Smooth muscle cell (in vitro differentiated cells): Measurements from ENCODE around the gene GRIN2A. TPM values are rescaled to one million over a fixed set of nuclear protein-coding genes. Genes with fewer than 3 reads are reported as not detected.

Experiments
- DNase-seq: peaks from one replicate; lab custom pipeline; 2025; ENCODE audit not compliant: unreplicated experiment; lab: John Stamatoyannopoulos, UW
- H2AFZ ChIP-seq: fragments of 200-600 bp; sonication (generic); 2 replicates; pipeline ENCODE4 v1.6.0; 2016; ENCODE audit warnings: antibody characterized with exemption, low read depth, mild to moderate bottlenecking
- H3F3A ChIP-seq: fragments of 200-600 bp; sonication (generic); 2 replicates; pipeline ENCODE4 v1.6.0; 2017; ENCODE audit warnings: antibody characterized with exemption, low read depth
- H3K27ac ChIP-seq: fragments of 200-600 bp; sonication (generic); 2 replicates; pipeline ENCODE4 v1.5.1; 2016; ENCODE audit warnings: low read depth, mild to moderate bottlenecking
- H3K27me3 ChIP-seq: fragments of 200-600 bp; sonication (generic); 2 replicates; pipeline ENCODE4 v1.6.1; 2016; ENCODE audit warnings: low read depth, mild to moderate bottlenecking
- H3K36me3 ChIP-seq: fragments of 200-600 bp; sonication (generic); 2 replicates; pipeline ENCODE4 v1.5.1; 2016; ENCODE audit warnings: low read depth
- H3K4me1 ChIP-seq: fragments of 200-600 bp; sonication (generic); 2 replicates; pipeline ENCODE4 v1.5.1; 2016; ENCODE audit warnings: low read depth
- H3K4me2 ChIP-seq: fragments of 200-600 bp; sonication (generic); 2 replicates; pipeline ENCODE4 v1.6.0; 2016; ENCODE audit warnings: mild to moderate bottlenecking
- H3K4me3 ChIP-seq: fragments of 200-600 bp; sonication (generic); 2 replicates; pipeline ENCODE4 v1.5.1; 2016; ENCODE audit warnings: mild to moderate bottlenecking
- H3K79me2 ChIP-seq: fragments of 200-600 bp; sonication (generic); 2 replicates; pipeline ENCODE4 v1.6.0; 2016; ENCODE audit warnings: low read depth, mild to moderate bottlenecking
- H3K9ac ChIP-seq: fragments of 200-600 bp; sonication (generic); 2 replicates; pipeline ENCODE4 v1.6.0; 2016; ENCODE audit warnings: low read depth
- H3K9me3 ChIP-seq: fragments of 200-600 bp; sonication (generic); replicated peaks from 2 replicates; pipeline ENCODE4 v1.5.1; 2016; ENCODE audit warnings: low read depth
- H4K20me1 ChIP-seq: fragments of 200-600 bp; sonication (generic); 2 replicates; pipeline ENCODE4 v1.6.0; 2016; ENCODE audit warnings: low read depth
- WGBS: methylation state at CpG from one replicate; pipeline ENCODE4 v1.1.7; 2016; ENCODE audit warnings: low lambda C conversion rate; 5-methylcytosine and 5-hydroxymethylcytosine counted together
- polyA plus RNA-seq: library from polyadenylated mRNA; unstranded; fragments of >200 nt; fragmentation: Nextera tagmentation; extraction: Ambion mirVana; gene quantifications from 2 replicates; pipeline ENCODE4 v1.2.1, GENCODE V29; 2016
- total RNA-seq: library from RNA; depleted of rRNA; stranded (reverse); fragments of >200 nt; gene quantifications from 2 replicates; pipeline ENCODE4 v1.2.3, GENCODE V29; 2014
- TF ChIP-seq, protein P1 (sequence below): fragments of 200-600 bp; sonication (generic); IDR thresholded peaks from 2 replicates; pipeline ENCODE4 v1.5.1; 2017; ENCODE audit warnings: borderline replicate concordance, mild to moderate bottlenecking, antibody characterized with exemption; ENCODE audit not compliant: insufficient read depth, poor library complexity, severe bottlenecking

GRIN2A gene
- total and polyA plus RNA-seq, 2 experiments from 2014 or later = 0.02 to 0.13 TPM

DNA sequence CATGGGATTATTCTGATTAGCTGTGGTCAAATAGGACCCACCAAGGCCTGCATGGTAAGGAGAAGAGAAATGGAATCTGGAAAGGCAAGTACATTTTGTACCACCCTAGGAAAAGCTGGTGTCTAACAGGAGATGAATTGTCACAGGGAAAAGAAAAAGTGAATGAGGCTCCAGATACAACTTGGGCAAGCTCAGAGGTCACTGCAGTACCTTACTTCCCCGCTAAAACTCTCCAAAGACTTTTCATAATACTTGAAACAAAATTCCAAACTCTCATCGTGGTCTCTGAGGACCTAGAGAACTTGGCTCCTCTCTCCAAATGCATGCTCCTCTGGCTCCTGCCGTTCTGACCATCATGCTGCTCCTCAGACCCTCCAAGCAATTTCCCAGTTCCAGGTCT is 262.8 kb downstream of the GRIN2A start:
- WGBS = 91% methylated on average over 3 of the region's 3 CpGs
- Histone ChIP-seq H3K27ac (no peak overlapping the region), H3K4me1 (no peaks in the 10 kb centered on the region), H3K4me3 (no peak overlapping the region), H3F3A (no peaks in the 10 kb centered on the region), H3K4me2 (no peak overlapping the region), H3K36me3 (no peaks in the 10 kb centered on the region), H3K9me3 (no peaks in the 10 kb centered on the region), H3K27me3 (peaks cover 22% of the 10 kb centered on the region), H3K79me2 (no peaks in the 10 kb centered on the region), H3K9ac (no peak overlapping the region), H2AFZ (no peak overlapping the region), H4K20me1 (no peaks in the 10 kb centered on the region)
- no peak for DNase-seq
- TF ChIP-seq, protein P1, sequence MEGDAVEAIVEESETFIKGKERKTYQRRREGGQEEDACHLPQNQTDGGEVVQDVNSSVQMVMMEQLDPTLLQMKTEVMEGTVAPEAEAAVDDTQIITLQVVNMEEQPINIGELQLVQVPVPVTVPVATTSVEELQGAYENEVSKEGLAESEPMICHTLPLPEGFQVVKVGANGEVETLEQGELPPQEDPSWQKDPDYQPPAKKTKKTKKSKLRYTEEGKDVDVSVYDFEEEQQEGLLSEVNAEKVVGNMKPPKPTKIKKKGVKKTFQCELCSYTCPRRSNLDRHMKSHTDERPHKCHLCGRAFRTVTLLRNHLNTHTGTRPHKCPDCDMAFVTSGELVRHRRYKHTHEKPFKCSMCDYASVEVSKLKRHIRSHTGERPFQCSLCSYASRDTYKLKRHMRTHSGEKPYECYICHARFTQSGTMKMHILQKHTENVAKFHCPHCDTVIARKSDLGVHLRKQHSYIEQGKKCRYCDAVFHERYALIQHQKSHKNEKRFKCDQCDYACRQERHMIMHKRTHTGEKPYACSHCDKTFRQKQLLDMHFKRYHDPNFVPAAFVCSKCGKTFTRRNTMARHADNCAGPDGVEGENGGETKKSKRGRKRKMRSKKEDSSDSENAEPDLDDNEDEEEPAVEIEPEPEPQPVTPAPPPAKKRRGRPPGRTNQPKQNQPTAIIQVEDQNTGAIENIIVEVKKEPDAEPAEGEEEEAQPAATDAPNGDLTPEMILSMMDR = no peak

DNA sequence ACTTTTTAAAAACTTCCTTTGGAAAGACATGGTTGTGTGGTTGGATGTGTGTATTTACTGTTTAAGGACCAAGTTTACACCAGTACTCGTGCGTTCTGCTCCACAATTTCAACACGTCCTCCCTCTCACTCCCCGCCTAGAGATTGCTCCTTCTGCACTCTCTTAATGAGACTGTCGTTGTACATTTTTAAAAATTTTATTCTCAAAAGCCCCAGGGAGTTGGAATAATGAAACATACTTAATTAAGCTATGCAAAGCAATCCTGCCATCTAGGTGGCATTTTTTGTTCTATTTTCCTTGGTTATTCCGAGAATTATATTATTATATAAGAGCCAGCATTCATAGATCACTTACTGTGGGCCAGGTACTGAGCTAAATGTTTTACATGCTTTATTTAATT is 264.5 kb downstream of the GRIN2A start:
- H3K4me2 ChIP-seq = no peak overlapping the region
- H3K36me3 ChIP-seq = no peaks in the 10 kb centered on the region
- no peaks in the 10 kb centered on the region for H3K79me2 ChIP-seq
- H3K4me1 ChIP-seq = no peaks in the 10 kb centered on the region
- 79% methylated on average over 6 of the region's 6 CpGs for WGBS
- no peak overlapping the region for H3K9ac ChIP-seq
- no peaks in the 10 kb centered on the region for H4K20me1 ChIP-seq
- H2AFZ ChIP-seq = no peak overlapping the region
- H3K4me3 ChIP-seq = no peak overlapping the region
- no peaks in the 10 kb centered on the region for H3K9me3 ChIP-seq
- no peak overlapping the region for H3K27ac ChIP-seq
- H3K27me3 ChIP-seq = peaks cover 22% of the 10 kb centered on the region
- TF ChIP-seq, protein P1 = no peak
- H3F3A ChIP-seq = no peaks in the 10 kb centered on the region
- DNase-seq = no peak

GRCh38 chr16:9913604-9914326 is 268.5 kb downstream of the GRIN2A start:
- TF ChIP-seq, protein P1 = no peak
- Histone ChIP-seq H3K9ac (no peak overlapping the region), H3K27me3 (peaks cover 14% of the 10 kb centered on the region), H3K4me3 (no peak overlapping the region), H3K79me2 (no peaks in the 10 kb centered on the region), H2AFZ (no peak overlapping the region), H4K20me1 (no peaks in the 10 kb centered on the region), H3K27ac (no peak overlapping the region), H3F3A (no peaks in the 10 kb centered on the region), H3K4me1 (no peaks in the 10 kb centered on the region), H3K9me3 (no peaks in the 10 kb centered on the region), H3K36me3 (no peaks in the 10 kb centered on the region), H3K4me2 (no peak overlapping the region)
- 92% methylated on average over 5 of the region's 5 CpGs for WGBS
- no peak for DNase-seq

DNA sequence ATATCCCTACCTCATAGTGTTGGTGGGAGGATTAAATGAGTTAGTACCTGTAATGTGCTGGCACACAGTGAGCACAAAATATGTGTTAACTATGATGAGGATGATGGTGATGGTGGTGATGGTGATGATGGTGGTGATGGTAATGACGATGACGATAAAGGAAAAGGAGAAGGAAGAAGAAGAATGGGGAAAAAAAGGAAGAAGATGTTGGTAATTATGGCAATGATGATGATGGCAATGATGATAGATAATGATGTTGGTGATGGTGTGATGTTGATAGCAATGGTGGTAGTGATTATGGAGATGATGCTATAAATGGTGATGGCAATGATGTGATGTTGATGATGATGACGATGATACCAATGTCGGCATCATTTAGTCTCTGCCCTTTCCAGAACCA is 270.2 kb downstream of the GRIN2A start:
- H3K27me3 ChIP-seq = peaks cover 6% of the 10 kb centered on the region
- no peaks in the 10 kb centered on the region for H3K4me1 ChIP-seq
- no peak overlapping the region for H3K4me3 ChIP-seq
- TF ChIP-seq, protein P1 = no peak
- 93% methylated on average over 4 of the region's 4 CpGs for WGBS
- H3F3A ChIP-seq = no peaks in the 10 kb centered on the region
- no peaks in the 10 kb centered on the region for H3K9me3 ChIP-seq
- H3K9ac ChIP-seq = no peak overlapping the region
- DNase-seq = no peak
- no peaks in the 10 kb centered on the region for H3K36me3 ChIP-seq
- H3K27ac ChIP-seq = no peak overlapping the region
- no peaks in the 10 kb centered on the region for H3K79me2 ChIP-seq
- no peaks in the 10 kb centered on the region for H4K20me1 ChIP-seq
- H3K4me2 ChIP-seq = no peak overlapping the region
- H2AFZ ChIP-seq = no peak overlapping the region
